ENCODE data around the gene ACAA2.
"Not testable (repeated sequence)": the region's sequence is repeated elsewhere in the genome, so short reads cannot be mapped to it uniquely, and the experiment has no call there.

ACAA2 gene

DNA sequence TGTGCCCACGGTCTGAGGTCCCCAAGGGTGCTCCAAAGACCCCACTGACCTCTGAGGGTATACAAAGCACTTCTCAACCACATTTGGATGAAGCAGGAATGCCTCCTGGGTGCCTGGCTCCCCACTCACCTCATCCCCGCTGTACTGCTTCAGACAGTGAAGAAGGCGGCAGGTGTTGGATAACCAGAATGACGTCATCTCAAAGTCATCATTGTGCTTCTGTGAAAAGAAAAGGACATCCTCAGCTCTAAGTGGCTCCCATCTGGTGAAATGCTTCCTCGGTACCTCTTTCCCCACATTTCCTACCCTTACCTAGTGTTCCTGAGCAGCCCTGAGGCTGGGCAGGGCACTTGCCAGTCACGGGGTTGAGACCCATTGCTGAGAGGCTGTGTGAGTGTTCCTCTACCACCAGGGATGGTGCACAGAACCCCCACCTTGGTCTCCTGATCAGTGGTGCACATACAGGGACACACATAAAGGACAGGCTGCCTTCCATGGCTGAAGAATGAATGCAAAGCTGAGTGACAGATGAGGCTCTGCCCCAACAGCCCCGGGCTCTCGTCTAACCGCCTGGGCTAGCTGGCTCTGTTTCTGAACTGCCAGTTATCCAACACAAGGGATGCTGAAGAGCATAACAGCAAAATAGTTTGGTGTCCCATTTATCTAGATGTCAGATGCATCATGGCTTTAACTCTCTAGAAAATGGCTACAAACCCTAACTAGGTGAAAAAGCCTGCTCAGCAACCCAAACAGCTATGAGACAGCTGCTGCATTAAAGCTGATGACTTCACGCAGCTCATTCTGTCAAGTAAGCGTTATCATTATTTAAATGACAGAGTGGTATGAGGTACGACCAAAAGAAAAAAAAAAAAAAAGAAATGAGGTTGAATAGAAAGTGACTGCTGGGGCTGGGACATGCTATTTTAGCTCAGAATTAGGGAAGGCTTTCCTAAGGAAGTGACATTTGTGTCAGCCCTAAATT, 28.2 kb upstream of the ACAA2 start:
- DNase-seq (ENCODE audit: low spot score), result peak; percentile 2
- in situ Hi-C loops (cut with MboI; ENCODE audit: low pct_unique_long_range_greater_than_20kb, low sequenced_read_pairs, unreplicated experiment), result no loop called here
- TF ChIP-seq CTCF (IDR thresholded peaks at IDR 0.05; ENCODE audit: extremely low read depth, insufficient read depth, missing control alignments), result no peak

DNA sequence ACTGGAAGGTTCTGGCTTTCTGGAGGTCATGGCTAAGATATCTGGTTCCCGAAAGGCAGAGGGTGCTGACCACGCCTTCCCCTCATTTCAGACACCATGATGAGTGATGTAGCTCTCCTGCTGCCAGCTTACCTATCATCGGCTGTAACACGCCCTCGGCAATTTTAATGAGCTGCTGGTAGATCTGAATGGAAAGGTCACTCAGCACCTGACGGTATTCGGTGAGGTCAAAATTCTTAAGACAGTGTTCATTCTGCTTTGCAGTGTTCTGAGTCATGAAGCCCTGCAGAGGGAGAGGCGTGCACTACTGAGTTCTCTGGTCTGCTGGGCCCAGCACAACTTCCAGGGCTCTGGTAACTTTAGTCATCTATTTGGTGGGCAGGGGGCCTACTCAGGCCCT, 25.7 kb upstream of the ACAA2 start:
- in situ Hi-C loops (cut with MboI; ENCODE audit: low pct_unique_long_range_greater_than_20kb, low sequenced_read_pairs, unreplicated experiment), result no loop called here
- DNase-seq (ENCODE audit: low spot score), result no peak
- TF ChIP-seq CTCF (IDR thresholded peaks at IDR 0.05; ENCODE audit: extremely low read depth, insufficient read depth, missing control alignments), result no peak

GRCh38 chr18:49838381-49838780, 25.0 kb upstream of the ACAA2 start:
- in situ Hi-C loops (cut with MboI; ENCODE audit: low pct_unique_long_range_greater_than_20kb, low sequenced_read_pairs, unreplicated experiment), result no loop called here
- TF ChIP-seq CTCF (IDR thresholded peaks at IDR 0.05; ENCODE audit: extremely low read depth, insufficient read depth, missing control alignments), result no peak
- peak; percentile 1 for DNase-seq (ENCODE audit: low spot score)

- in situ Hi-C loops (cut with MboI; ENCODE audit: low pct_unique_long_range_greater_than_20kb, low sequenced_read_pairs, unreplicated experiment), result no loop called here
- no peak for DNase-seq (ENCODE audit: low spot score)
- TF ChIP-seq CTCF (IDR thresholded peaks at IDR 0.05; ENCODE audit: extremely low read depth, insufficient read depth, missing control alignments), result no peak
Observed at GRCh38 chr18:49837889-49838288, 24.6 kb upstream of the ACAA2 start.

DNA sequence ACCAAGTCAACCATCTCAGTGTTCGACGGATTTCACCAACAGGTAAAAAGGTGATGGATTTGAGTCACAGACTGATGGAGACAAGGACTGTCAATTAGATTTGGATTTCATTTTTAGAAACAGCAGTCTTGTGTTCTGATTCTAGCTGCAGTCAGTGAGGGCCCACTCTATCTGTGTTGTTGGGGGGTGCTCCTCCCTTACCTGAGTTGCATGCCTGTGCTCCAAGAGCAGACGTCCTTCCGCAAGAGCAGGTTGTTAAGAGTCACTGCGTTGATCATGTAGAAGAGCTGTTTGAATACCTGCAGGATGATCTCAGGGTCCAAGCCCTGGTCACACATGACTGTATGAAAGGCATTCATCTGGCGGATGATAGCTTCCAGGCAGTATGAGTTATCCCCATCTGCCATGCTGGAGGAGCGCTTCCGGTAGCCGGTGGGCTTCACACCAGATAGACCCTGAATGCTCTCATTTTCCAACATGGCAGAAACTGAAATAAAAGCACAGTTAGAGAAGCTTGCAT, 24.0 kb upstream of the ACAA2 start:
- peak; percentile 1 for DNase-seq (ENCODE audit: low spot score)
- in situ Hi-C loops (cut with MboI; ENCODE audit: low pct_unique_long_range_greater_than_20kb, low sequenced_read_pairs, unreplicated experiment), result not testable (repeated sequence)

DNA sequence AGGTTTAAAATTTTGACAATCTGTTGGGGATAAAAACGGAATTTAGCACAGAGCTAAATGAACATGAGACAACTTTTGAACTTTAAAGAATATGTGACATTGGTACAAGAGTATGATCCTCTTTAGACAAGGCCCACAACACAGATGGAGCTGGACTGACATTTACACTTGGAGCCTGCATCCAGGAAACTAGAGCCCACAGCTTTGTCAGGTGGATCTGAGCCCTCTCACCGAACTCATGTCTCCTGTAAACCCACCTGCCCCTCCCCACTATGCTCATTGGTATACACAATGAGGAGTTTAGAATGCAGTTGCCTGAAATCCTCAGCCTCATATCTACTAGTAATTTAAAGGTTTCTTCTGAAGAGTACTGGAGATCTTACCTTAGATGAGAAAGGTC, 22.1 kb upstream of the ACAA2 start:
- no peak for TF ChIP-seq CTCF (IDR thresholded peaks at IDR 0.05; ENCODE audit: extremely low read depth, insufficient read depth, missing control alignments)
- no peak for DNase-seq (ENCODE audit: low spot score)
- in situ Hi-C loops (cut with MboI; ENCODE audit: low pct_unique_long_range_greater_than_20kb, low sequenced_read_pairs, unreplicated experiment), result no loop called here

DNA sequence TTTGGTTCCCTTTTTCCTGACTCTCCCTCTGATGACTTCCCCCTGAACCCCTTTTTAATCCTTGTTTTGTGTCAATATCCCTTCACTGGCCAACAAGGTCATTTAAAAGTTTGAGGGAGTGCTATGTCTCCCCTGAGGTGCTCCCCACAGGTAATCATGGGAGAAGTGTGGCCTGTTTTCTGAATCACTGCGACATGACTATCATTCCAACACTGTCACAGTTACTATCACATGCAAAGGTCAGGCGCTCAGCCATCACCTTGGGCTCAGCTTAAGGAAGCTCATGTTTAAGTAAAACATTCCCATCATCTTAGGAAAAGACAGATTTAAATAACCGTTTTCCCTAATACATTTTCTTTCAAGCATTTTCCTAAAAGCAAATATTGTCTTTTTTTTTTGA, 20.9 kb upstream of the ACAA2 start:
- no peak for TF ChIP-seq CTCF (IDR thresholded peaks at IDR 0.05; ENCODE audit: extremely low read depth, insufficient read depth, missing control alignments)
- in situ Hi-C loops (cut with MboI; ENCODE audit: low pct_unique_long_range_greater_than_20kb, low sequenced_read_pairs, unreplicated experiment), result no loop called here
- no peak for DNase-seq (ENCODE audit: low spot score)

Data from GM13977 (cell line).